Liver (tissue), 9 donors: ENCODE results near the gene PWWP2B. TPM values are rescaled to one million over a fixed set of nuclear protein-coding genes. Genes with fewer than 3 reads are reported as not detected.

ENCODE experiments used
- DNase-seq: peaks from one replicate; pipeline ENCODE4 v3.0.0-alpha.2; 2017; ENCODE audit warnings: low spot score
- H3K27ac ChIP-seq, 2 donors: one replicate each; pipeline ENCODE4 v1.7.0; 2013; ENCODE audit warnings: inconsistent platforms in 2 of 2, low read length in 2 of 2, control low read depth in 1 of 2, low read depth in 1 of 2, mild to moderate bottlenecking in 1 of 2
- H3K27me3 ChIP-seq, 4 donors: one replicate each; pipeline versions ENCODE4 v1.6.1 to v1.7.0; 2013; ENCODE audit warnings: low read length in 3 of 4, inconsistent platforms in 1 of 4, mild to moderate bottlenecking in 1 of 4, moderate library complexity in 1 of 4; ENCODE audit not compliant: control insufficient read depth in 4 of 4, insufficient read depth in 4 of 4
- H3K36me3 ChIP-seq, 4 donors: one replicate each; pipeline versions ENCODE4 v1.6.1 to v1.7.0; 2013; ENCODE audit warnings: low read length in 3 of 4, mild to moderate bottlenecking in 3 of 4, low read depth in 1 of 4, moderate library complexity in 1 of 4; ENCODE audit not compliant: control insufficient read depth in 4 of 4, insufficient read depth in 3 of 4
- H3K4me1 ChIP-seq, 4 donors: one replicate each; pipeline versions ENCODE4 v1.6.1 to v1.7.0; 2013; ENCODE audit warnings: low read length in 3 of 4, mild to moderate bottlenecking in 3 of 4, moderate library complexity in 1 of 4; ENCODE audit not compliant: control insufficient read depth in 4 of 4, insufficient read depth in 4 of 4
- H3K4me3 ChIP-seq, 3 donors: one replicate each; pipeline versions ENCODE4 v1.6.1 to v1.7.0; 2013; ENCODE audit warnings: low read length in 3 of 3, control low read depth in 1 of 3, low read depth in 1 of 3, mild to moderate bottlenecking in 1 of 3
- H3K9ac ChIP-seq, 2 donors: one replicate each; pipeline ENCODE4 v1.7.0; 2013; ENCODE audit warnings: low read length in 2 of 2, mild to moderate bottlenecking in 2 of 2, moderate library complexity in 2 of 2, control low read depth in 1 of 2, low read depth in 1 of 2
- H3K9me3 ChIP-seq, 4 donors: one replicate each; pipeline versions ENCODE4 v1.6.1 to v1.7.0; 2013; ENCODE audit warnings: low read length in 3 of 4; ENCODE audit not compliant: control insufficient read depth in 4 of 4
- EGR1 ChIP-seq, 2 donors: IDR thresholded peaks; 2 replicates each; pipeline ENCODE4 v1.6.1; 2016 to 2018; ENCODE audit warnings: antibody characterized with exemption in 2 of 2, low read depth in 2 of 2
- GABPA ChIP-seq, 2 donors: IDR thresholded peaks in 1 of 2; conservative IDR thresholded peaks in 1 of 2; 2 replicates each; pipeline ENCODE4 v1.6.1; 2016; ENCODE audit warnings: antibody characterized with exemption in 2 of 2, mild to moderate bottlenecking in 1 of 2, moderate library complexity in 1 of 2
- HNF4A ChIP-seq, 2 donors: conservative IDR thresholded peaks; 2 replicates each; pipeline ENCODE4 v1.6.1; 2016; ENCODE audit warnings: antibody characterized with exemption in 2 of 2, mild to moderate bottlenecking in 2 of 2
- HNF4G ChIP-seq: IDR thresholded peaks from 2 replicates; pipeline ENCODE4 v1.6.1; 2016; ENCODE audit warnings: antibody characterized with exemption
- JUND ChIP-seq, 2 donors: IDR thresholded peaks; 2 replicates each; pipeline ENCODE4 v1.6.1; 2016; ENCODE audit warnings: antibody characterized with exemption in 2 of 2
- MAX ChIP-seq: IDR thresholded peaks from 2 replicates; pipeline ENCODE4 v1.6.1; 2016; ENCODE audit warnings: antibody characterized with exemption
- NR2F2 ChIP-seq: IDR thresholded peaks from 2 replicates; pipeline ENCODE4 v1.6.1; 2016; ENCODE audit warnings: antibody characterized with exemption
- RXRA ChIP-seq, 2 donors: IDR thresholded peaks; 2 replicates each; pipeline ENCODE4 v1.6.1; 2017 to 2018; ENCODE audit warnings: antibody characterized with exemption in 2 of 2, mild to moderate bottlenecking in 1 of 2
- SP1 ChIP-seq: IDR thresholded peaks from 2 replicates; pipeline ENCODE4 v1.6.1; 2018; ENCODE audit warnings: antibody characterized with exemption, mild to moderate bottlenecking
- TAF1 ChIP-seq: conservative IDR thresholded peaks from 2 replicates; pipeline ENCODE4 v1.6.1; 2016; ENCODE audit warnings: antibody characterized with exemption, mild to moderate bottlenecking
- YY1 ChIP-seq: IDR thresholded peaks from 2 replicates; pipeline ENCODE4 v1.6.1; 2016; ENCODE audit warnings: antibody characterized with exemption, mild to moderate bottlenecking
- ZBTB33 ChIP-seq: IDR thresholded peaks from 2 replicates; pipeline ENCODE4 v1.6.1; 2016; ENCODE audit warnings: antibody characterized with exemption
- WGBS: extraction: QIAGEN DNeasy Blood & Tissue Kit; methylation state at CpG from one replicate; pipeline ENCODE4 v1.1.7; 2013; 5-methylcytosine and 5-hydroxymethylcytosine counted together
- polyA plus RNA-seq, 2 donors: library from polyadenylated mRNA; stranded (reverse) in 1 of 2; unstranded in 1 of 2; fragments of 200-250 nt in 1 of 2; fragments of >200 nt in 1 of 2; fragmentation: Nextera tagmentation in 1 of 2; extraction: Ambion mirVana in 1 of 2; gene quantifications; one replicate each; pipeline versions ENCODE4 v1.2.1 to v1.2.3, GENCODE V29; 2013 to 2015
- total RNA-seq, 2 donors: library from RNA; depleted of rRNA; stranded (reverse); fragments of >200 nt; gene quantifications; one replicate each; pipeline ENCODE4 v1.2.3, GENCODE V29; 2014
- TF ChIP-seq, protein P1 (sequence below): IDR thresholded peaks from 2 replicates; pipeline ENCODE4 v1.6.1; 2016; ENCODE audit warnings: antibody characterized with exemption, mild to moderate bottlenecking
- donor health status: healthy.
- donor health status: healthy.
- donor health status: healthy.
- donor health status: healthy.
- donor health status: healthy.

The PWWP2B gene
- total and polyA plus RNA-seq, 4 donors, result 0.75 to 4.2 (median 3.6) TPM

DNA sequence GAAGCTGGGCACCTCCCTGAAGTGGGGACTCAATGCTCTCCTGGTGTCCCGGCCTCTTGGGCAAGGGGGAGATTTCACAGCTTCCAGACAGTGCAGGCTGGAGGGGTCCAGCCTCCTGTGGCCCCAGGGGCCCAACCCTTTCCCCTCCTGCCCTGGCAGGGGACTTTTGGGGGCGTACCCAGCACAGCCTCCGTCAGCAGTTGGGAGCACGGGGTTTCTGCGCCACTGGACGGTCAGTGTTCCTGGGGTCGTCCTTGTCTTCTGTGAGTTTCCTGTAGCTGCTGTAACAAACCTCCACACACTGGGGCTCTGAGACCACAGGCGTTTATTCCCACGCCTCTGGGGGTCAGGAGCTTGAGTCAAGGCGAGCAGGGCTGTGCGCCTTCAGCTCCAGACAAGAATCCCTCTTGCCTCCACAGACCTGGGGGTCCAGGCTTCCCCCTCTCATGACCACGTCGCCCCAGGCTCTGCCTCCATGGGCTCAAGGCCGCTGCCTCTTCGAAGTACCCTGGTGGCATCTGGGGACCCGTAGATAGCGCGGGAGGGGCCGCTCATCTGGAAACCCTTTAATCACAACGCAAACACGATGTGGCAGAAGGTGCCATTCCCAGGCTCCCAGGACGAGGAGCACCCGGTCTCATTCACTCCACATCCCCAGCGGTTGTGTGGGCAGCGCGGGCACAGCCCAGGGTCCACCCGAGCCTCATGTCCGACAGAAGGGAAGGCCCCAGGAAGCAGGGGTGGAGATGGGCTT lies 14.0 kb downstream of the PWWP2B start (continued):
- TF ChIP-seq, protein P1, sequence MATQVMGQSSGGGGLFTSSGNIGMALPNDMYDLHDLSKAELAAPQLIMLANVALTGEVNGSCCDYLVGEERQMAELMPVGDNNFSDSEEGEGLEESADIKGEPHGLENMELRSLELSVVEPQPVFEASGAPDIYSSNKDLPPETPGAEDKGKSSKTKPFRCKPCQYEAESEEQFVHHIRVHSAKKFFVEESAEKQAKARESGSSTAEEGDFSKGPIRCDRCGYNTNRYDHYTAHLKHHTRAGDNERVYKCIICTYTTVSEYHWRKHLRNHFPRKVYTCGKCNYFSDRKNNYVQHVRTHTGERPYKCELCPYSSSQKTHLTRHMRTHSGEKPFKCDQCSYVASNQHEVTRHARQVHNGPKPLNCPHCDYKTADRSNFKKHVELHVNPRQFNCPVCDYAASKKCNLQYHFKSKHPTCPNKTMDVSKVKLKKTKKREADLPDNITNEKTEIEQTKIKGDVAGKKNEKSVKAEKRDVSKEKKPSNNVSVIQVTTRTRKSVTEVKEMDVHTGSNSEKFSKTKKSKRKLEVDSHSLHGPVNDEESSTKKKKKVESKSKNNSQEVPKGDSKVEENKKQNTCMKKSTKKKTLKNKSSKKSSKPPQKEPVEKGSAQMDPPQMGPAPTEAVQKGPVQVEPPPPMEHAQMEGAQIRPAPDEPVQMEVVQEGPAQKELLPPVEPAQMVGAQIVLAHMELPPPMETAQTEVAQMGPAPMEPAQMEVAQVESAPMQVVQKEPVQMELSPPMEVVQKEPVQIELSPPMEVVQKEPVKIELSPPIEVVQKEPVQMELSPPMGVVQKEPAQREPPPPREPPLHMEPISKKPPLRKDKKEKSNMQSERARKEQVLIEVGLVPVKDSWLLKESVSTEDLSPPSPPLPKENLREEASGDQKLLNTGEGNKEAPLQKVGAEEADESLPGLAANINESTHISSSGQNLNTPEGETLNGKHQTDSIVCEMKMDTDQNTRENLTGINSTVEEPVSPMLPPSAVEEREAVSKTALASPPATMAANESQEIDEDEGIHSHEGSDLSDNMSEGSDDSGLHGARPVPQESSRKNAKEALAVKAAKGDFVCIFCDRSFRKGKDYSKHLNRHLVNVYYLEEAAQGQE, result no peak

DNA sequence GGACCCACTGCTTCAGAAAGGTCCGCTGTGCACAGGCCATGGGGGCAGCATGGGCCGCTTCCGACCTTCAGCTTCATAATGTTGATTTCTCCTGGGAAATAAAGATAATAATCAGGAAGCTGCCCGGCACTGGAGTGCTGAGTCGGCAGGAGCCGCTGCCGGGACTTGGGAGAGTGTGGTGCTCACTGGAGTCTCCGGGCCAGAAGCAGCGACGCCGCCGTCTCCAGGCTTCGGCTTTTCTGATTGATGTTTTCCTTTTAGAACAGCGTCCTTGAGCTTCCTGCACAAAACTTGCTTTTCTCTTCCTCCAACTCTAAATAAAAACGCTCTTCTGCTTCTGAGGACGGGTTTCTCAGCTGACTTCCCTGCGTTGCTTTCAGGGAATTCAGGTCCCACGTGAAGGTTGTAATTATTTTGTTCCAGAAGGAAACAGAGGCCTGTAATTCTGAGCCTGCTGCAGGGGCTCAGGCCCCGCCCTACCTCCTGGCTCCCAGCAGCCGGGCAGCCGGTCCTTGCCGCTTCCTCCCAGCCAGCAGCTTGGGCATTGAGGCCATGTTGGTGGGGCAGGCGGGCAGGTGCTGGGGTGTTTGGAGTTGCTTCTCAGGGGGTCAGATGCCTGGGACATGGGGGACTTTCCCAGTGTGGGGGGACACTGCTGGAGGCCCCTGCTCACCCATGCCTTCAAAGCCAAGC lies 14.7 kb downstream of the PWWP2B start:
- Histone ChIP-seq H3K27ac (peak overlapping the region in 1 of 2 donors; percentile 3), H3K4me3 (no peak overlapping the region), H3K27me3 (no peaks in the 10 kb centered on the region), H3K9ac (no peak overlapping the region), H3K4me1 (peaks cover 0 to 17% (median 11%) of the 10 kb centered on the region in 4 donors), H3K9me3 (no peaks in the 10 kb centered on the region), H3K36me3 (no peaks in the 10 kb centered on the region)
- DNase-seq, result no peak
- WGBS, result 60% methylated on average over 23 of the region's 23 CpGs
- TF ChIP-seq JUND (IDR thresholded peaks at IDR 0.05) (no peak), NR2F2 (peak; percentile 29)

- DNase-seq, result no peak
- H3K27ac ChIP-seq, result peak overlapping the region in 1 of 2 donors; percentile 3
- no peaks in the 10 kb centered on the region for H3K27me3 ChIP-seq
- no peak overlapping the region for H3K4me3 ChIP-seq
- WGBS, result 83% methylated on average over 29 of the region's 29 CpGs
- H3K9me3 ChIP-seq, result no peaks in the 10 kb centered on the region
- no peak for TF ChIP-seq YY1
- no peak for TF ChIP-seq TAF1
- TF ChIP-seq EGR1 (IDR thresholded peaks at IDR 0.05; ENCODE audit: low read depth in 2 of 2), result no peak
- TF ChIP-seq, protein P1, result no peak
- no peak for TF ChIP-seq RXRA (IDR thresholded peaks at IDR 0.05)
- no peak for TF ChIP-seq GABPA (IDR thresholded peaks at IDR 0.05 in 1 of 2, conservative IDR thresholded peaks at IDR 0.05 in 1 of 2)
- TF ChIP-seq MAX, result no peak
- TF ChIP-seq HNF4A (conservative IDR thresholded peaks at IDR 0.05), result no peak
- TF ChIP-seq HNF4G, result no peak
- no peak for TF ChIP-seq ZBTB33
- no peak for TF ChIP-seq SP1
- H3K9ac ChIP-seq, result no peak overlapping the region
- H3K36me3 ChIP-seq, result no peaks in the 10 kb centered on the region
- H3K4me1 ChIP-seq, result peaks cover 0 to 11% (median 6%) of the 10 kb centered on the region in 4 donors
These were observed 15.6 kb downstream of the PWWP2B start for GRCh38 chr10:132412316-132413192.
